Liver (tissue), 3 donors: ENCODE measurements around the gene PLEKHO1.

Experiments
- ATF3 ChIP-seq: IDR thresholded peaks from 2 replicates; pipeline ENCODE4 v1.6.1; 2016; ENCODE audit warnings: antibody characterized with exemption
- FOXA1 ChIP-seq: IDR thresholded peaks from 2 replicates; pipeline ENCODE4 v1.6.1; 2016; ENCODE audit warnings: antibody characterized with exemption
- JUND ChIP-seq, 2 donors: IDR thresholded peaks; 2 replicates each; pipeline ENCODE4 v1.6.1; 2016; ENCODE audit warnings: antibody characterized with exemption in 2 of 2
- RAD21 ChIP-seq, 2 donors: IDR thresholded peaks; 2 replicates each; pipeline ENCODE4 v1.6.1; 2016; ENCODE audit warnings: antibody characterized with exemption in 2 of 2, mild to moderate bottlenecking in 2 of 2
- REST ChIP-seq: IDR thresholded peaks from 2 replicates; pipeline ENCODE4 v1.6.1; 2016; ENCODE audit warnings: antibody characterized with exemption, mild to moderate bottlenecking
- TAF1 ChIP-seq: conservative IDR thresholded peaks from 2 replicates; pipeline ENCODE4 v1.6.1; 2016; ENCODE audit warnings: antibody characterized with exemption, mild to moderate bottlenecking
- YY1 ChIP-seq: IDR thresholded peaks from 2 replicates; pipeline ENCODE4 v1.6.1; 2016; ENCODE audit warnings: antibody characterized with exemption, mild to moderate bottlenecking
- TF ChIP-seq, protein P1 (sequence below): fragments of 150-350 bp; IDR thresholded peaks from 2 replicates; pipeline ENCODE4 v1.5.1; 2017; ENCODE audit warnings: improper control_type of control experiment, low read depth, low read length; ENCODE audit not compliant: missing input control
- TF ChIP-seq, protein P2 (sequence below): IDR thresholded peaks from 2 replicates; pipeline ENCODE4 v1.6.1; 2016; ENCODE audit warnings: antibody characterized with exemption
- donor health status: healthy.
- donor health status: healthy.

DNA sequence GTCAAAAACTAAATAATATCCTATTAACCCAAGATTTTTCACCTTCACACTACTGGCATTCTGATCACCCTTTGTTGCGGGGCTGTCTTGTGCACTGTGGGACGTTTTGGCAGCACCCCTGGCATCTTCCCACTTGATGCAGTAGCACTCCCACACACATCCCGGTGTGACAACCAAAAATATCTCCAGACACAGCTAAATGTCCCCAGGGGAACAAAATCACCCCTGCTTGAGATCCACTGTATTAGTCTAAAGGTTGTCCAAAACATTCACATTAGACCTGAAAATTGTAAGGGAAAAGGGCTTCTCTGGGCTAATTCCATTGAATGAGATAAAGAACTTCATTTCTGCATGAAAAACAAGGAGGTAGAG lies 37.8 kb downstream of the PLEKHO1 start:
- TF ChIP-seq ATF3 (no peak), JUND (IDR thresholded peaks at IDR 0.05) (no peak), TAF1 (no peak), RAD21 (IDR thresholded peaks at IDR 0.05) (no peak), FOXA1 (no peak), YY1 (no peak), REST (no peak)
- TF ChIP-seq, protein P1, sequence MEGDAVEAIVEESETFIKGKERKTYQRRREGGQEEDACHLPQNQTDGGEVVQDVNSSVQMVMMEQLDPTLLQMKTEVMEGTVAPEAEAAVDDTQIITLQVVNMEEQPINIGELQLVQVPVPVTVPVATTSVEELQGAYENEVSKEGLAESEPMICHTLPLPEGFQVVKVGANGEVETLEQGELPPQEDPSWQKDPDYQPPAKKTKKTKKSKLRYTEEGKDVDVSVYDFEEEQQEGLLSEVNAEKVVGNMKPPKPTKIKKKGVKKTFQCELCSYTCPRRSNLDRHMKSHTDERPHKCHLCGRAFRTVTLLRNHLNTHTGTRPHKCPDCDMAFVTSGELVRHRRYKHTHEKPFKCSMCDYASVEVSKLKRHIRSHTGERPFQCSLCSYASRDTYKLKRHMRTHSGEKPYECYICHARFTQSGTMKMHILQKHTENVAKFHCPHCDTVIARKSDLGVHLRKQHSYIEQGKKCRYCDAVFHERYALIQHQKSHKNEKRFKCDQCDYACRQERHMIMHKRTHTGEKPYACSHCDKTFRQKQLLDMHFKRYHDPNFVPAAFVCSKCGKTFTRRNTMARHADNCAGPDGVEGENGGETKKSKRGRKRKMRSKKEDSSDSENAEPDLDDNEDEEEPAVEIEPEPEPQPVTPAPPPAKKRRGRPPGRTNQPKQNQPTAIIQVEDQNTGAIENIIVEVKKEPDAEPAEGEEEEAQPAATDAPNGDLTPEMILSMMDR = no peak
- TF ChIP-seq, protein P2, sequence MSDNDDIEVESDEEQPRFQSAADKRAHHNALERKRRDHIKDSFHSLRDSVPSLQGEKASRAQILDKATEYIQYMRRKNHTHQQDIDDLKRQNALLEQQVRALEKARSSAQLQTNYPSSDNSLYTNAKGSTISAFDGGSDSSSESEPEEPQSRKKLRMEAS = no peak
